SK-N-SH (cell line): ENCODE data around the gene MYO1E. TPM values are rescaled to one million over a fixed set of nuclear protein-coding genes. Genes with fewer than 3 reads are reported as not detected.
A peak's percentile ranks its signal among the peaks of the same experiment; 100 is the strongest.

ENCODE experiments used
- CTCF ChIA-PET: fragments of 300-600, 350-600 bp; formaldehyde crosslinking; extraction: SDS; loops from one replicate; lab custom pipeline; 2021; lab: Yijun Ruan, JAX
- POLR2A ChIA-PET: fragments of 350-600 bp; sonication (Branson Sonifier 250); formaldehyde crosslinking; extraction: SDS; loops from one replicate; lab custom pipeline; 2020; ENCODE audit warnings: antibody characterized with exemption, inconsistent platforms; lab: Yijun Ruan, JAX
- DNase-seq: peaks from one replicate; pipeline ENCODE4 v3.0.0; 2012
- H2AFZ ChIP-seq: fragments of 200-600 bp; sonication (generic); 2 replicates; pipeline ENCODE4 v1.8.1; 2016; ENCODE audit warnings: antibody characterized with exemption, mild to moderate bottlenecking, low read depth
- H3F3A ChIP-seq: fragments of 200-600 bp; sonication (generic); replicated peaks from 2 replicates; pipeline ENCODE3; 2016; ENCODE audit warnings: antibody characterized with exemption, mild to moderate bottlenecking; ENCODE audit not compliant: insufficient read depth
- H3K27ac ChIP-seq, 2 experiments: fragments of 200-500 bp in 1 of 2; fragments of 200-600 bp in 1 of 2; sonication (Bioruptor generic) in 1 of 2; sonication (generic), shearing (Covaris generic) in 1 of 2; 2 replicates each; pipeline versions ENCODE4 v1.5.1 to v1.6.1; 2014 to 2016; ENCODE audit warnings: low read depth in 2 of 2, inconsistent platforms in 1 of 2, low read length in 1 of 2, mild to moderate bottlenecking in 1 of 2, mixed read lengths in 1 of 2
- H3K27me3 ChIP-seq: fragments of 200-600 bp; sonication (generic), shearing (Covaris generic); 2 replicates; pipeline ENCODE4 v1.6.1; 2016; ENCODE audit warnings: mixed run types; ENCODE audit not compliant: insufficient read depth
- H3K36me3 ChIP-seq, 2 experiments: fragments of 200-500 bp in 1 of 2; fragments of 200-600 bp in 1 of 2; sonication (Bioruptor generic) in 1 of 2; sonication (generic) in 1 of 2; replicated peaks in 1 of 2; 2 replicates each; pipeline versions ENCODE3 to v1.5.1; 2014 to 2016; ENCODE audit warnings: low read length in 1 of 2, mild to moderate bottlenecking in 1 of 2; ENCODE audit not compliant: insufficient read depth in 2 of 2, control insufficient read depth in 1 of 2
- H3K4me1 ChIP-seq, 2 experiments: fragments of 200-500 bp in 1 of 2; fragments of 200-600 bp in 1 of 2; sonication (Bioruptor generic) in 1 of 2; sonication (generic), shearing (Covaris generic) in 1 of 2; 2 replicates each; pipeline versions ENCODE4 v1.5.1 to v1.6.1; 2014 to 2016; ENCODE audit warnings: low read depth in 1 of 2, low read length in 1 of 2, mixed run types in 1 of 2; ENCODE audit not compliant: insufficient read depth in 2 of 2, control insufficient read depth in 1 of 2
- H3K4me2 ChIP-seq: fragments of 200-600 bp; sonication (generic), shearing (Covaris generic); 2 replicates; pipeline ENCODE4 v1.6.1; 2017; ENCODE audit warnings: mixed run types
- H3K4me3 ChIP-seq, 2 experiments: fragments of 200-500 bp in 1 of 2; fragments of 200-600 bp in 1 of 2; sonication (Bioruptor generic) in 1 of 2; sonication (generic), shearing (Covaris generic) in 1 of 2; 2 replicates each; pipeline versions ENCODE4 v1.5.1 to v1.8.1; 2014 to 2016; ENCODE audit warnings: low read depth in 2 of 2, inconsistent platforms in 1 of 2, low read length in 1 of 2, mild to moderate bottlenecking in 1 of 2, mixed read lengths in 1 of 2, moderate library complexity in 1 of 2
- H3K79me2 ChIP-seq: fragments of 200-600 bp; sonication (generic); 2 replicates; pipeline ENCODE4 v1.8.1; 2017; ENCODE audit warnings: mild to moderate bottlenecking; ENCODE audit not compliant: insufficient read depth
- H3K9ac ChIP-seq: fragments of 200-600 bp; sonication (generic); 2 replicates; pipeline ENCODE4 v1.6.1; 2017; ENCODE audit warnings: mixed run types
- H3K9me2 ChIP-seq: fragments of 200-600 bp; sonication (generic); 2 replicates; pipeline ENCODE4 v1.6.1; 2017; ENCODE audit warnings: mixed run types
- H3K9me3 ChIP-seq: fragments of 200-600 bp; sonication (generic); 2 replicates; pipeline ENCODE4 v1.6.1; 2017; ENCODE audit warnings: mixed run types, mild to moderate bottlenecking, moderate library complexity
- H4K20me1 ChIP-seq: fragments of 200-600 bp; sonication (generic); 2 replicates; pipeline ENCODE4 v1.6.1; 2017; ENCODE audit warnings: mild to moderate bottlenecking, mixed run types; ENCODE audit not compliant: insufficient read depth
- CHD2 ChIP-seq: fragments of 150-350 bp; IDR thresholded peaks from 2 replicates; pipeline ENCODE4 v1.6.1; 2018; ENCODE audit warnings: low read length; ENCODE audit not compliant: partially characterized antibody
- EP300 ChIP-seq, 2 experiments: IDR thresholded peaks; 2 replicates each; pipeline versions ENCODE4 v1.4.0 to v1.6.1; 2012; ENCODE audit warnings: borderline replicate concordance in 1 of 2, low read depth in 1 of 2, low read length in 1 of 2
- EZH2phosphoT487 ChIP-seq: fragments of 200-600 bp; sonication (generic); IDR thresholded peaks from 2 replicates; pipeline ENCODE4 v1.6.1; 2017; ENCODE audit warnings: low read depth, mixed run types, mild to moderate bottlenecking, antibody characterized with exemption, moderate library complexity, borderline replicate concordance
- FOSL2 ChIP-seq: IDR thresholded peaks from 2 replicates; pipeline ENCODE4 v1.4.0; 2012; ENCODE audit warnings: low read depth, mild to moderate bottlenecking, moderate library complexity, borderline replicate concordance
- JUND ChIP-seq: IDR thresholded peaks from 2 replicates; pipeline ENCODE4 v1.4.0; 2012
- MEF2A ChIP-seq: IDR thresholded peaks from 2 replicates; pipeline ENCODE4 v1.4.0; 2012; ENCODE audit warnings: low read depth, borderline replicate concordance
- NFIC ChIP-seq: IDR thresholded peaks from 2 replicates; pipeline ENCODE4 v1.4.0; 2012; ENCODE audit warnings: borderline replicate concordance
- POLR2AphosphoS5 ChIP-seq: IDR thresholded peaks from 2 replicates; pipeline ENCODE4 v1.6.1; 2012; ENCODE audit warnings: low read depth, low read length
- RXRA ChIP-seq: IDR thresholded peaks from 2 replicates; pipeline ENCODE4 v1.4.0; 2012; ENCODE audit warnings: low read depth, mild to moderate bottlenecking, borderline replicate concordance
- TCF12 ChIP-seq: IDR thresholded peaks from 2 replicates; pipeline ENCODE4 v1.4.0; 2012
- TEAD4 ChIP-seq: IDR thresholded peaks from 2 replicates; pipeline ENCODE4 v1.4.0; 2012; ENCODE audit warnings: mild to moderate bottlenecking, borderline replicate concordance; ENCODE audit not compliant: insufficient read depth
- YY1 ChIP-seq: IDR thresholded peaks from 2 replicates; pipeline ENCODE4 v1.4.0; 2012; ENCODE audit warnings: low read depth, mild to moderate bottlenecking
- WGBS: methylation state at CpG from one replicate; pipeline ENCODE4 v1.1.6; 2017; ENCODE audit warnings: low lambda C conversion rate; 5-methylcytosine and 5-hydroxymethylcytosine counted together
- polyA plus RNA-seq, 3 experiments: library from polyadenylated mRNA; depleted of rRNA; stranded (reverse); fragments of >200 nt; gene quantifications; 2 replicates each; pipeline ENCODE4 v1.2.3, GENCODE V29; 2012
- TF ChIP-seq, protein P1 (sequence below): IDR thresholded peaks from 2 replicates; pipeline ENCODE4 v1.4.0; 2012; ENCODE audit warnings: low read depth
- TF ChIP-seq, protein P2 (sequence below): IDR thresholded peaks from 2 replicates; pipeline ENCODE4 v1.6.1; 2012; ENCODE audit warnings: mild to moderate bottlenecking, low read depth, low read length, moderate library complexity

The MYO1E gene
- polyA plus RNA-seq, 1 of the 3 experiments (the other 2 are of a cell fraction) = 9.7 TPM

DNA sequence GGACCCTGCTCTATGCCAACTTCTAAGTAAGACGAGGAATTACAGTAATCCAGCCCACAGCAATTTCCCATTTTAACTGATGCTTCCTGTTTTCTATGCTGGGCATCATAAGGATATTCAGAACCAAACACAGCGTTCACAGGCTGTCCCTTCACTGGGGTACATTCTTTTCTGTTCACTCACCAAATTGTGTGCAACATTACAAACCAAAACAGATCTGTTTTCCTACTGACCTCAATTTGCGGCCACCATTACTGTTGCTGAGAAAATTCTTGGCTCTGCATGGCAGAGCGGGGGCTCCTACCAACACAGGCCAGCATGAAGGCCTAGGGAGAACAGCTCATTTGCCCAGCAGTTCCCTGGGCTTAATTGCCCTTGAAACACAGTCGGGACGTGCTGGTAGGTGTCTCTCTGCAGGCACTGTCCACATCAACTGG is 76.5 kb downstream of the MYO1E start:
- H3K79me2 ChIP-seq = peaks cover 47% of the 10 kb centered on the region
- H4K20me1 ChIP-seq = no peaks in the 10 kb centered on the region
- H3K36me3 ChIP-seq = no peaks in the 10 kb centered on the region
- peak overlapping the region; percentile 77 for H3K9ac ChIP-seq
- H2AFZ ChIP-seq = no peak overlapping the region
- no peaks in the 10 kb centered on the region for H3K9me2 ChIP-seq
- ChIA-PET CTCF (no interaction called here), POLR2A (no interaction called here)
- no peak for DNase-seq
- H3K9me3 ChIP-seq = no peaks in the 10 kb centered on the region
- TF ChIP-seq FOSL2 (peak; percentile 62), JUND (peak; percentile 65), EZH2phosphoT487 (no peak), POLR2AphosphoS5 (peak; percentile 43; the same call in 1 of the 2 replicates), TCF12 (peak; percentile 62), CHD2 (no peak), MEF2A (peak; percentile 24; the same call in 1 of the 2 replicates), RXRA (peak; percentile 89; the same call in 1 of the 2 replicates), TEAD4 (peak; percentile 49; the same call in 1 of the 2 replicates), NFIC (0 out of 2 replicates have a peak, but pooled peaks have one; percentile 38), YY1 (no peak), EP300 (IDR thresholded peaks at IDR 0.05; ENCODE audit: borderline replicate concordance in 1 of 2, low read depth in 1 of 2, low read length in 1 of 2) (peak in 1 of 2 experiments; percentile 53; a peak in 1 of 4 replicates)
- TF ChIP-seq, protein P1, sequence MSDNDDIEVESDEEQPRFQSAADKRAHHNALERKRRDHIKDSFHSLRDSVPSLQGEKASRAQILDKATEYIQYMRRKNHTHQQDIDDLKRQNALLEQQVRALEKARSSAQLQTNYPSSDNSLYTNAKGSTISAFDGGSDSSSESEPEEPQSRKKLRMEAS = 0 out of 2 replicates have a peak, but pooled peaks have one; percentile 13
- TF ChIP-seq, protein P2, sequence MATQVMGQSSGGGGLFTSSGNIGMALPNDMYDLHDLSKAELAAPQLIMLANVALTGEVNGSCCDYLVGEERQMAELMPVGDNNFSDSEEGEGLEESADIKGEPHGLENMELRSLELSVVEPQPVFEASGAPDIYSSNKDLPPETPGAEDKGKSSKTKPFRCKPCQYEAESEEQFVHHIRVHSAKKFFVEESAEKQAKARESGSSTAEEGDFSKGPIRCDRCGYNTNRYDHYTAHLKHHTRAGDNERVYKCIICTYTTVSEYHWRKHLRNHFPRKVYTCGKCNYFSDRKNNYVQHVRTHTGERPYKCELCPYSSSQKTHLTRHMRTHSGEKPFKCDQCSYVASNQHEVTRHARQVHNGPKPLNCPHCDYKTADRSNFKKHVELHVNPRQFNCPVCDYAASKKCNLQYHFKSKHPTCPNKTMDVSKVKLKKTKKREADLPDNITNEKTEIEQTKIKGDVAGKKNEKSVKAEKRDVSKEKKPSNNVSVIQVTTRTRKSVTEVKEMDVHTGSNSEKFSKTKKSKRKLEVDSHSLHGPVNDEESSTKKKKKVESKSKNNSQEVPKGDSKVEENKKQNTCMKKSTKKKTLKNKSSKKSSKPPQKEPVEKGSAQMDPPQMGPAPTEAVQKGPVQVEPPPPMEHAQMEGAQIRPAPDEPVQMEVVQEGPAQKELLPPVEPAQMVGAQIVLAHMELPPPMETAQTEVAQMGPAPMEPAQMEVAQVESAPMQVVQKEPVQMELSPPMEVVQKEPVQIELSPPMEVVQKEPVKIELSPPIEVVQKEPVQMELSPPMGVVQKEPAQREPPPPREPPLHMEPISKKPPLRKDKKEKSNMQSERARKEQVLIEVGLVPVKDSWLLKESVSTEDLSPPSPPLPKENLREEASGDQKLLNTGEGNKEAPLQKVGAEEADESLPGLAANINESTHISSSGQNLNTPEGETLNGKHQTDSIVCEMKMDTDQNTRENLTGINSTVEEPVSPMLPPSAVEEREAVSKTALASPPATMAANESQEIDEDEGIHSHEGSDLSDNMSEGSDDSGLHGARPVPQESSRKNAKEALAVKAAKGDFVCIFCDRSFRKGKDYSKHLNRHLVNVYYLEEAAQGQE = peak; percentile 33; the same call in 1 of the 2 replicates
- H3K27me3 ChIP-seq = no peaks in the 10 kb centered on the region
- H3K27ac ChIP-seq = peak overlapping the region; percentile 71 to 97; a peak in 3 of 4 replicates
- WGBS = 35% methylated on average over 6 of the region's 6 CpGs
- H3K4me3 ChIP-seq = no peak overlapping the region
- peaks cover 36% of the 10 kb centered on the region for H3F3A ChIP-seq
- H3K4me2 ChIP-seq = peak overlapping the region; percentile 71
- H3K4me1 ChIP-seq = peaks cover 7 to 60% of the 10 kb centered on the region in 2 experiments; a peak in 3 of 4 replicates
